Fibroblast of villous mesenchyme (primary cell): ENCODE data around the gene CNFN. TPM values are rescaled to one million over a fixed set of nuclear protein-coding genes. Genes with fewer than 3 reads are reported as not detected.

Experiments used
- DNase-seq: peaks from one replicate; pipeline ENCODE4 v3.0.0-alpha.2; 2010; ENCODE audit warnings: low read depth
- H3K4me3 ChIP-seq: 2 replicates; pipeline ENCODE4 v1.5.1; 2011; ENCODE audit warnings: low read depth, mild to moderate bottlenecking, low read length
- CTCF ChIP-seq: IDR thresholded peaks from 2 replicates; pipeline ENCODE4 v1.5.1; 2012; ENCODE audit warnings: low read depth, mild to moderate bottlenecking, low read length; ENCODE audit not compliant: insufficient read depth
- total RNA-seq: library from RNA; depleted of rRNA; stranded (reverse); fragments of >200 nt; gene quantifications from 2 replicates; pipeline ENCODE4 v1.2.3, GENCODE V29; 2012

The CNFN gene
- total RNA-seq, 1 donor, result not detected

GRCh38 chr19:42394751-42395150 lies 4.7 kb upstream of the CNFN start:
- H3K4me3 ChIP-seq, result no peak overlapping the region
- no peak for DNase-seq
- no peak for TF ChIP-seq CTCF

GRCh38 chr19:42392165-42392564 lies 2.1 kb upstream of the CNFN start:
- no peak overlapping the region for H3K4me3 ChIP-seq
- TF ChIP-seq CTCF, result no peak
- no peak for DNase-seq

- no peak for TF ChIP-seq CTCF
- no peak for DNase-seq
- no peak overlapping the region for H3K4me3 ChIP-seq
Measured at GRCh38 chr19:42388851-42389489, 1.1 kb downstream of the CNFN start.

GRCh38 chr19:42386974-42387707 lies 3.0 kb downstream of the CNFN start:
- peak overlapping the region; percentile 53 for H3K4me3 ChIP-seq
- DNase-seq, result peak; percentile 45
- TF ChIP-seq CTCF, result peak; percentile 53

- TF ChIP-seq CTCF, result no peak
- H3K4me3 ChIP-seq, result no peak overlapping the region
- no peak for DNase-seq
Measured at GRCh38 chr19:42380155-42380554, 9.9 kb downstream of the CNFN start.

- no peak for DNase-seq
- no peak for TF ChIP-seq CTCF
- no peak overlapping the region for H3K4me3 ChIP-seq
Measured at GRCh38 chr19:42378225-42379215, 11.6 kb downstream of the CNFN start.
